GM06990 (cell line): ENCODE results near the gene PI4KA.

Source experiments
- DNase-seq: peaks from one replicate; pipeline ENCODE4 v3.0.0-alpha.2; 2011; ENCODE audit not compliant: insufficient read length; ENCODE audit errors: extremely low read depth
- H3K27me3 ChIP-seq: replicated peaks from 2 replicates; pipeline ENCODE4 v1.6.0; 2011; ENCODE audit warnings: low read length; ENCODE audit not compliant: control insufficient read depth, insufficient read depth
- H3K36me3 ChIP-seq: 2 replicates; pipeline ENCODE4 v1.5.1; 2011; ENCODE audit warnings: low read length; ENCODE audit not compliant: control insufficient read depth, insufficient read depth
- H3K4me3 ChIP-seq: replicated peaks from 2 replicates; pipeline ENCODE4 v1.5.1; 2011; ENCODE audit warnings: low read depth, mild to moderate bottlenecking, control low read depth, low read length
- CTCF ChIP-seq: IDR thresholded peaks from 2 replicates; pipeline ENCODE4 v1.5.1; 2011; ENCODE audit warnings: low read length, control low read depth, mild to moderate bottlenecking, inconsistent platforms; ENCODE audit not compliant: insufficient read depth, poor library complexity, severe bottlenecking

PI4KA gene

GRCh38 chr22:20787746-20788626 lies 70.6 kb downstream of the PI4KA start:
- no peak for DNase-seq
- Histone ChIP-seq H3K27me3 (no peaks in the 10 kb centered on the region), H3K4me3 (no peak overlapping the region)

GRCh38 chr22:20787223-20787622 lies 71.4 kb downstream of the PI4KA start:
- Histone ChIP-seq H3K4me3 (no peak overlapping the region), H3K27me3 (no peaks in the 10 kb centered on the region), H3K36me3 (peaks cover 5% of the 10 kb centered on the region)
- no peak for DNase-seq
- no peak for TF ChIP-seq CTCF

More at GRCh38 chr22:20787746-20788626, 70.6 kb downstream of the PI4KA start:
- H3K36me3 ChIP-seq: peaks cover 9% of the 10 kb centered on the region
- no peak for TF ChIP-seq CTCF

GRCh38 chr22:20786536-20786979 lies 72.1 kb downstream of the PI4KA start:
- no peak for TF ChIP-seq CTCF
- Histone ChIP-seq H3K36me3 (peaks cover 5% of the 10 kb centered on the region), H3K4me3 (no peak overlapping the region), H3K27me3 (no peaks in the 10 kb centered on the region)
- no peak for DNase-seq

GRCh38 chr22:20786048-20786447 lies 72.6 kb downstream of the PI4KA start:
- no peak for DNase-seq
- no peak for TF ChIP-seq CTCF
- H3K27me3 ChIP-seq: no peaks in the 10 kb centered on the region
- no peak overlapping the region for H3K4me3 ChIP-seq
- H3K36me3 ChIP-seq: peaks cover 9% of the 10 kb centered on the region

GRCh38 chr22:20785415-20785814 lies 73.2 kb downstream of the PI4KA start:
- Histone ChIP-seq H3K36me3 (peaks cover 9% of the 10 kb centered on the region), H3K27me3 (no peaks in the 10 kb centered on the region), H3K4me3 (no peak overlapping the region)
- no peak for DNase-seq
- no peak for TF ChIP-seq CTCF
